ENCODE measurements around the gene KANK2.

GRCh38 chr19:11221082-11221598 lies 23.8 kb upstream of the KANK2 start:
- no peak for TF ChIP-seq POLR2A (IDR thresholded peaks at IDR 0.05)
- no peak for TF ChIP-seq CTCF (IDR thresholded peaks at IDR 0.05)

Measured in uterus (tissue), 2 donors.